ENCODE measurements around the gene ANGEL1.
A peak's percentile ranks its signal among the peaks of the same experiment; 100 is the strongest.

ANGEL1 gene

DNA sequence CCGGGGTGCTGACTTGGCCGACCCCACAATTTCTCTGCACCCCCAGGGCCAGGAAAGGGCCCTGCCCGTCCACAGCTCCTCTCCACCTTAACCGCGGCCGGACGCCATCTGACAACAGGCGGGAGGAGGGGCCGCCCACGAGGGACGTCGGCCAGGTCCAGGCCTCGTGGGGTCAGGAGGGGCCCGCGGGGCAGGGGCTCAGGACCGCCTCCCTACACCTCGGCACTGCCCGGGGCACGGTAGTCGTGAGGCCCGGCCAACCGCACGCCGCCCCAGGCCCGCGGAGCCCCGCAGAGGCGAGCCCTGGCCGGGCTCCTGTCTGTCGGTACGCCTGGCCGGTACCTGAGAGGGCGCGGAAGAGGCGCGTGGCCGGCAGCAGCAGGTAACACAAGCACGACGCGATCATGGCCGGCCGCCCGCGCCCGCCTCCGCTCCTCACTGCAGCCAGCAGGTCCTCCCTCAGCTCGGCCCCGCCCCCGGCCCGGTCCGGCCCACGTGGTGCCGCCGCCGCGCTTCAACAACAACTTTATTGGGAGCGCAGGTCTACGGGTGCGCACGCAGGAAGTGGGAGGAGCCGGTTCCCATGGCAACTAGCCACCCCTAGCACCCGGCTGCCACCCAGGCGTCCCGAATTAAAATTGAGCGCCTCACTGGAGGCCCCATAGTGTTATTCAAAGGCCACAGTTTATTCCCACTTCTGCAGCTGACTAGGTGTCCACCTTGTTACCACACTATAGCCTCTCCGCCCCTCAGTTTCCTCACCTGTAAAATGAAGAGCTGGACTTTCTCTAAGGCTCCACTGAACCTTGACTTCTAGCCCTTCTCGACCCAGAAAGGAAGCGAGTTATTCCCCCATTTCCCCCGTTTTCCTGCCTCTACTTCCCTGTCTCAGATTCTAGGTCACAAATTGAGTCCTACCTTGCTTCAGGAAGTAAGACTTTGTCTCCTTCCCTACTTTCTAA, at the start of gene ANGEL1:
Gene ANGEL1 (minus strand): TSS at position 461 of the 962 bp plus-strand sequence. CDS start 55 bp downstream, at position 406.
- Histone ChIP-seq H3K36me3 (ENCODE audit: control insufficient read depth, insufficient read depth, low read length) (peaks cover 5% of the 10 kb centered on the region), H3K27me3 (replicated peaks; ENCODE audit: control insufficient read depth, insufficient read depth, low read length) (no peaks in the 10 kb centered on the region)
- TF ChIP-seq, protein P1, sequence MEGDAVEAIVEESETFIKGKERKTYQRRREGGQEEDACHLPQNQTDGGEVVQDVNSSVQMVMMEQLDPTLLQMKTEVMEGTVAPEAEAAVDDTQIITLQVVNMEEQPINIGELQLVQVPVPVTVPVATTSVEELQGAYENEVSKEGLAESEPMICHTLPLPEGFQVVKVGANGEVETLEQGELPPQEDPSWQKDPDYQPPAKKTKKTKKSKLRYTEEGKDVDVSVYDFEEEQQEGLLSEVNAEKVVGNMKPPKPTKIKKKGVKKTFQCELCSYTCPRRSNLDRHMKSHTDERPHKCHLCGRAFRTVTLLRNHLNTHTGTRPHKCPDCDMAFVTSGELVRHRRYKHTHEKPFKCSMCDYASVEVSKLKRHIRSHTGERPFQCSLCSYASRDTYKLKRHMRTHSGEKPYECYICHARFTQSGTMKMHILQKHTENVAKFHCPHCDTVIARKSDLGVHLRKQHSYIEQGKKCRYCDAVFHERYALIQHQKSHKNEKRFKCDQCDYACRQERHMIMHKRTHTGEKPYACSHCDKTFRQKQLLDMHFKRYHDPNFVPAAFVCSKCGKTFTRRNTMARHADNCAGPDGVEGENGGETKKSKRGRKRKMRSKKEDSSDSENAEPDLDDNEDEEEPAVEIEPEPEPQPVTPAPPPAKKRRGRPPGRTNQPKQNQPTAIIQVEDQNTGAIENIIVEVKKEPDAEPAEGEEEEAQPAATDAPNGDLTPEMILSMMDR (IDR thresholded peaks at IDR 0.05; ENCODE audit: insufficient read depth, low read length, poor library complexity, severe bottlenecking): no peak

GRCh38 chr14:76861574-76862255, 49.0 kb upstream of the ANGEL1 start:
- no peak overlapping the region for H3K4me3 ChIP-seq (replicated peaks; ENCODE audit: low read depth, low read length)
- TF ChIP-seq, protein P1 (IDR thresholded peaks at IDR 0.05; ENCODE audit: insufficient read depth, low read length, poor library complexity, severe bottlenecking): no peak
- no peak for DNase-seq (ENCODE audit: extremely low read depth, insufficient read length)
- no peaks in the 10 kb centered on the region for H3K27me3 ChIP-seq (replicated peaks; ENCODE audit: control insufficient read depth, insufficient read depth, low read length)
- H3K36me3 ChIP-seq (ENCODE audit: control insufficient read depth, insufficient read depth, low read length): no peaks in the 10 kb centered on the region

More for the DNA sequence above, at the start of gene ANGEL1:
- peak; percentile 98 for DNase-seq (ENCODE audit: extremely low read depth, insufficient read length)
- H3K4me3 ChIP-seq (replicated peaks; ENCODE audit: low read depth, low read length): peak within 1 kb of the TSS; percentile 85

GRCh38 chr14:76856769-76857168, 44.1 kb upstream of the ANGEL1 start:
- Histone ChIP-seq H3K27me3 (replicated peaks; ENCODE audit: control insufficient read depth, insufficient read depth, low read length) (peaks cover 2% of the 10 kb centered on the region; the same call in 1 of the 2 replicates), H3K36me3 (ENCODE audit: control insufficient read depth, insufficient read depth, low read length) (no peaks in the 10 kb centered on the region), H3K4me3 (replicated peaks; ENCODE audit: low read depth, low read length) (no peak overlapping the region)
- DNase-seq (ENCODE audit: extremely low read depth, insufficient read length): no peak
- TF ChIP-seq, protein P1 (IDR thresholded peaks at IDR 0.05; ENCODE audit: insufficient read depth, low read length, poor library complexity, severe bottlenecking): no peak

DNA sequence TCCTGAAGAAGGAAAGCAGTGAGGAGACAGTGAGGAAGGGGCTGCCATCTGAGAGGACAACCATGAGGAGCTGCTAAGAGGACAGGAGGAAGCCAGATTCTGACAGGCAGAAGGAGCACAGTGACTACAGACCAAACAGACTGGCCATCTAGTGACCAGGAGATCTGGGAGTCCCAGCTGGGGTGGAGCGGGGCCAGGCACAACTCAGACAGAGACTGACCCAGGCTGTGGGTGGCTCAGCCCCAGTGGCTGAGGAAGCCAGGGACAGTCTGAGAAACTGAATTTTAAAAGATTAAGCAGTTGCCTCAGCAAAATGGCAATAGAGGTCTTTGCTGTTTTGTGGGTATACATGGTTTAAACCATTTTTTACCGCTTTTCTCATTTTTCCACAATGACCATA, 42.4 kb upstream of the ANGEL1 start:
- peaks cover 2% of the 10 kb centered on the region; the same call in 1 of the 2 replicates for H3K27me3 ChIP-seq (replicated peaks; ENCODE audit: control insufficient read depth, insufficient read depth, low read length)
- no peak overlapping the region for H3K4me3 ChIP-seq (replicated peaks; ENCODE audit: low read depth, low read length)
- H3K36me3 ChIP-seq (ENCODE audit: control insufficient read depth, insufficient read depth, low read length): no peaks in the 10 kb centered on the region
- no peak for DNase-seq (ENCODE audit: extremely low read depth, insufficient read length)
- TF ChIP-seq, protein P1 (IDR thresholded peaks at IDR 0.05; ENCODE audit: insufficient read depth, low read length, poor library complexity, severe bottlenecking): no peak

GRCh38 chr14:76848879-76849278, 36.2 kb upstream of the ANGEL1 start:
- Histone ChIP-seq H3K4me3 (replicated peaks; ENCODE audit: low read depth, low read length) (no peak overlapping the region), H3K36me3 (ENCODE audit: control insufficient read depth, insufficient read depth, low read length) (no peaks in the 10 kb centered on the region), H3K27me3 (replicated peaks; ENCODE audit: control insufficient read depth, insufficient read depth, low read length) (peaks cover under 1% of the 10 kb centered on the region; the same call in 1 of the 2 replicates)
- TF ChIP-seq, protein P1 (IDR thresholded peaks at IDR 0.05; ENCODE audit: insufficient read depth, low read length, poor library complexity, severe bottlenecking): no peak
- no peak for DNase-seq (ENCODE audit: extremely low read depth, insufficient read length)
